Measurements from ENCODE around the gene ANKRD24.

Gene ANKRD24

GRCh38 chr19:4161415-4162077 is 20.9 kb upstream of the ANKRD24 start:
- Histone ChIP-seq H3K4me1 (ENCODE audit: control insufficient read depth, low read depth, low read length) (no peaks in the 10 kb centered on the region), H3K18ac (ENCODE audit: low read length) (no peak overlapping the region), H3K36me3 (ENCODE audit: control insufficient read depth, insufficient read depth, low read length) (no peaks in the 10 kb centered on the region), H2AK5ac (ENCODE audit: low read length) (no peak overlapping the region), H3K27me3 (ENCODE audit: insufficient read depth, low read length, poor library complexity) (no peaks in the 10 kb centered on the region), H3K4me3 (ENCODE audit: low read length) (no peak overlapping the region), H3K27ac (ENCODE audit: low read depth, low read length) (no peak overlapping the region), H2BK5ac (ENCODE audit: low read length) (no peak overlapping the region), H4K8ac (ENCODE audit: low read depth, low read length) (no peak overlapping the region), H3K9ac (ENCODE audit: low read length) (no peak overlapping the region), H3K23ac (ENCODE audit: low read length) (no peak overlapping the region), H2BK120ac (ENCODE audit: low read depth, low read length) (no peak overlapping the region), H3K4me2 (ENCODE audit: low read length) (no peak overlapping the region), H3K79me2 (ENCODE audit: control insufficient read depth, insufficient read depth, low read length) (no peaks in the 10 kb centered on the region), H3K4ac (ENCODE audit: low read depth, low read length) (no peak overlapping the region), H2BK15ac (replicated peaks; ENCODE audit: low read depth) (no peak overlapping the region), H4K5ac (ENCODE audit: low read length) (no peak overlapping the region), H3K56ac (ENCODE audit: low read length) (no peak overlapping the region), H3K79me1 (ENCODE audit: low read length) (no peaks in the 10 kb centered on the region)
- WGBS (ENCODE audit: extremely low coverage, insufficient coverage, low lambda C conversion rate): no CpG with 5 or more reads among the region's 7 CpGs
- no peak for DNase-seq

DNA sequence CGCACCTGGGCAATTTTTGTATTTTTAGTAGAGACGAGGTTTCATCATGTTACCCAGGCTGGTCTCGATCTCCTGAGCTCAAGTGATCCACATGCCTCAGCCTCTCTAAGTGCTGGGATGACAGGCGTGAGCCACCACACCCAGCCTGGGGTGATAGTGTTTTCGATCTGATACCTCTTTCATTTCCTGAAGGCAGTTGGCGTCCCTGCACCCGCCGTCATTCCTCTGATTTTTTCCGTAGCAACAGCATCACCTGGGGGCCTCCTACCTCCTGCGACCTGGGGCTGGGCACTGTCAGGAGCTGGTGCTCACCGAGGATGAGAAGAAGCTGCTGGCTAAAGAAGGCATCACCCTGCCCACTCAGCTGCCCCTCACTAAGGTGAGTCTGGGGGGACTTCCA is 18.2 kb upstream of the ANKRD24 start:
- Histone ChIP-seq H3K56ac (ENCODE audit: low read length) (no peak overlapping the region), H3K36me3 (ENCODE audit: control insufficient read depth, insufficient read depth, low read length) (no peaks in the 10 kb centered on the region), H3K18ac (ENCODE audit: low read length) (no peak overlapping the region), H2AK5ac (ENCODE audit: low read length) (no peak overlapping the region), H4K5ac (ENCODE audit: low read length) (no peak overlapping the region), H3K4me3 (ENCODE audit: low read length) (no peak overlapping the region), H3K9ac (ENCODE audit: low read length) (no peak overlapping the region), H3K79me1 (ENCODE audit: low read length) (no peaks in the 10 kb centered on the region), H3K79me2 (ENCODE audit: control insufficient read depth, insufficient read depth, low read length) (no peaks in the 10 kb centered on the region), H3K4ac (ENCODE audit: low read depth, low read length) (no peak overlapping the region), H3K27ac (ENCODE audit: low read depth, low read length) (no peak overlapping the region), H2BK5ac (ENCODE audit: low read length) (no peak overlapping the region), H3K4me1 (ENCODE audit: control insufficient read depth, low read depth, low read length) (no peaks in the 10 kb centered on the region), H3K27me3 (ENCODE audit: insufficient read depth, low read length, poor library complexity) (no peaks in the 10 kb centered on the region), H3K4me2 (ENCODE audit: low read length) (no peak overlapping the region), H4K8ac (ENCODE audit: low read depth, low read length) (no peak overlapping the region), H3K23ac (ENCODE audit: low read length) (no peak overlapping the region), H2BK120ac (ENCODE audit: low read depth, low read length) (no peak overlapping the region), H2BK15ac (replicated peaks; ENCODE audit: low read depth) (no peak overlapping the region)
- DNase-seq: no peak
- no CpG with 5 or more reads among the region's 11 CpGs for WGBS (ENCODE audit: extremely low coverage, insufficient coverage, low lambda C conversion rate)

GRCh38 chr19:4171676-4172075 is 10.8 kb upstream of the ANKRD24 start:
- Histone ChIP-seq H3K56ac (ENCODE audit: low read length) (no peak overlapping the region), H3K79me2 (ENCODE audit: control insufficient read depth, insufficient read depth, low read length) (no peaks in the 10 kb centered on the region), H3K18ac (ENCODE audit: low read length) (no peak overlapping the region), H3K36me3 (ENCODE audit: control insufficient read depth, insufficient read depth, low read length) (no peaks in the 10 kb centered on the region), H2AK5ac (ENCODE audit: low read length) (no peak overlapping the region), H4K8ac (ENCODE audit: low read depth, low read length) (no peak overlapping the region), H4K5ac (ENCODE audit: low read length) (no peak overlapping the region), H3K27ac (ENCODE audit: low read depth, low read length) (no peak overlapping the region), H3K4me1 (ENCODE audit: control insufficient read depth, low read depth, low read length) (no peaks in the 10 kb centered on the region), H3K27me3 (ENCODE audit: insufficient read depth, low read length, poor library complexity) (no peaks in the 10 kb centered on the region), H3K23ac (ENCODE audit: low read length) (no peak overlapping the region), H3K9ac (ENCODE audit: low read length) (no peak overlapping the region), H3K4me2 (ENCODE audit: low read length) (no peak overlapping the region), H3K4ac (ENCODE audit: low read depth, low read length) (no peak overlapping the region), H2BK120ac (ENCODE audit: low read depth, low read length) (no peak overlapping the region), H2BK5ac (ENCODE audit: low read length) (no peak overlapping the region), H2BK15ac (replicated peaks; ENCODE audit: low read depth) (no peak overlapping the region), H3K79me1 (ENCODE audit: low read length) (no peaks in the 10 kb centered on the region), H3K4me3 (ENCODE audit: low read length) (no peak overlapping the region)
- no peak for DNase-seq
- WGBS (ENCODE audit: extremely low coverage, insufficient coverage, low lambda C conversion rate): no CpG with 5 or more reads among the region's 22 CpGs

DNA sequence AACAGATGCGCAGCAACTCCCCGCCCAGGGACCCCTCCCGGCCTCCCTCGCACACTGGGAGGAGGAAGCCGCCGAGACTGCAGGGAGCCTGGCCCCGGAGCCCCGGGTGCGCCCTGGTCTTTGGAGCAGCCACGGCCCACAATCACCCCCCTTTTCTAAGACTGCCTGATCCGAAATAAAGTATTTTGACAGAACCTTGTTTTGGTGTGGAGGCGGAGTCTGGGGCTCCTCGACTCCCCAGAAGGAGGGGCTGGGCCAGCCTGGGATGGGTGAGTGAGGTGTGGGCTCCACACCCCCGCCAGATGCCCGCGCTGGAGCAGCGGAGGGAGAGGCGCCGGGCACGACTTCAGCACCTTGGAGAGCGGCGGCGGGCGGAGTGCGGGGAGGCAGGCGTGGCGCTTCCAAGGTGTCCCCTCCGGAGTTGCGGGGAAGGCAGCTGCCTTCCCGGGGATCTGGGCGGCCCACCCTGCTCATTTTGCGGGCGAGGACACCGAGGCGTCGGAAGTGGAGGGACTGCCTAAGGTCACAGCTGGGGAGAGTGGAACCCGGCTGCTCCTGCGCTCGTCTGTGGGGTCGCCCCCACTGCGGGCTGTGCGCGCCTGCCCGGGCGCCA is 9.5 kb upstream of the ANKRD24 start:
- Histone ChIP-seq H3K9ac (ENCODE audit: low read length) (no peak overlapping the region), H3K27ac (ENCODE audit: low read depth, low read length) (no peak overlapping the region), H3K56ac (ENCODE audit: low read length) (no peak overlapping the region), H2AK5ac (ENCODE audit: low read length) (no peak overlapping the region), H4K8ac (ENCODE audit: low read depth, low read length) (no peak overlapping the region), H3K79me2 (ENCODE audit: control insufficient read depth, insufficient read depth, low read length) (no peaks in the 10 kb centered on the region), H3K36me3 (ENCODE audit: control insufficient read depth, insufficient read depth, low read length) (no peaks in the 10 kb centered on the region), H3K18ac (ENCODE audit: low read length) (no peak overlapping the region), H3K4me3 (ENCODE audit: low read length) (no peak overlapping the region), H3K79me1 (ENCODE audit: low read length) (no peaks in the 10 kb centered on the region), H2BK120ac (ENCODE audit: low read depth, low read length) (no peak overlapping the region), H2BK5ac (ENCODE audit: low read length) (no peak overlapping the region), H3K4me1 (ENCODE audit: control insufficient read depth, low read depth, low read length) (no peaks in the 10 kb centered on the region), H3K4me2 (ENCODE audit: low read length) (no peak overlapping the region), H3K27me3 (ENCODE audit: insufficient read depth, low read length, poor library complexity) (no peaks in the 10 kb centered on the region), H2BK15ac (replicated peaks; ENCODE audit: low read depth) (no peak overlapping the region), H3K4ac (ENCODE audit: low read depth, low read length) (no peak overlapping the region), H4K5ac (ENCODE audit: low read length) (no peak overlapping the region), H3K23ac (ENCODE audit: low read length) (no peak overlapping the region)
- no CpG with 5 or more reads among the region's 45 CpGs for WGBS (ENCODE audit: extremely low coverage, insufficient coverage, low lambda C conversion rate)
- peak; percentile 71 for DNase-seq

GRCh38 chr19:4173479-4174212 is 8.8 kb upstream of the ANKRD24 start:
- Histone ChIP-seq H3K18ac (ENCODE audit: low read length) (no peak overlapping the region), H2BK5ac (ENCODE audit: low read length) (no peak overlapping the region), H3K27me3 (ENCODE audit: insufficient read depth, low read length, poor library complexity) (no peaks in the 10 kb centered on the region), H2BK15ac (replicated peaks; ENCODE audit: low read depth) (no peak overlapping the region), H3K79me2 (ENCODE audit: control insufficient read depth, insufficient read depth, low read length) (no peaks in the 10 kb centered on the region), H4K5ac (ENCODE audit: low read length) (no peak overlapping the region), H3K9ac (ENCODE audit: low read length) (no peak overlapping the region), H3K27ac (ENCODE audit: low read depth, low read length) (no peak overlapping the region), H3K79me1 (ENCODE audit: low read length) (no peaks in the 10 kb centered on the region), H3K23ac (ENCODE audit: low read length) (no peak overlapping the region), H3K4me1 (ENCODE audit: control insufficient read depth, low read depth, low read length) (no peaks in the 10 kb centered on the region), H3K4me2 (ENCODE audit: low read length) (no peak overlapping the region), H2AK5ac (ENCODE audit: low read length) (no peak overlapping the region), H3K36me3 (ENCODE audit: control insufficient read depth, insufficient read depth, low read length) (no peaks in the 10 kb centered on the region), H3K4ac (ENCODE audit: low read depth, low read length) (no peak overlapping the region), H3K56ac (ENCODE audit: low read length) (no peak overlapping the region), H3K4me3 (ENCODE audit: low read length) (no peak overlapping the region), H4K8ac (ENCODE audit: low read depth, low read length) (no peak overlapping the region), H2BK120ac (ENCODE audit: low read depth, low read length) (no peak overlapping the region)
- no peak for DNase-seq
- WGBS (ENCODE audit: extremely low coverage, insufficient coverage, low lambda C conversion rate): no CpG with 5 or more reads among the region's 11 CpGs

All from mesendoderm (in vitro differentiated cells).